ENCODE data around the gene B4GALNT3.
"Not testable (repeated sequence)": the region's sequence is repeated elsewhere in the genome, so short reads cannot be mapped to it uniquely, and the experiment has no call there.

The B4GALNT3 gene

DNA sequence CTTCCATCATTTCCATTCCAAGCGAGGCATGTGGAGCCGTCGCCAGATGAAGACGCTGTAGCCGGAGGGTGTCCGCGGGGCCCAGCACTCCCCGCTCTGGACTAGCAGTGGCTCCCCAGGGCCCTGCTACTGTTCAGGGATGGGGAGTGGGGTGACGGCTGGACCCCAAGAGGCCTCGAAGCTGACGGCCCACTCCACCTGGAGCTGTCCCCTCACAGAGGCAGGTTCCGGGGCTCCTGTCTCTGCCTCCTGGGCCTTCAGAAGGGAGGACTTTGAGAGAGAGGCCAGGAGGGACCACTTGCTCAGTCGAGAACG is 101.6 kb downstream of the B4GALNT3 start:
- DNase-seq, result no peak

DNA sequence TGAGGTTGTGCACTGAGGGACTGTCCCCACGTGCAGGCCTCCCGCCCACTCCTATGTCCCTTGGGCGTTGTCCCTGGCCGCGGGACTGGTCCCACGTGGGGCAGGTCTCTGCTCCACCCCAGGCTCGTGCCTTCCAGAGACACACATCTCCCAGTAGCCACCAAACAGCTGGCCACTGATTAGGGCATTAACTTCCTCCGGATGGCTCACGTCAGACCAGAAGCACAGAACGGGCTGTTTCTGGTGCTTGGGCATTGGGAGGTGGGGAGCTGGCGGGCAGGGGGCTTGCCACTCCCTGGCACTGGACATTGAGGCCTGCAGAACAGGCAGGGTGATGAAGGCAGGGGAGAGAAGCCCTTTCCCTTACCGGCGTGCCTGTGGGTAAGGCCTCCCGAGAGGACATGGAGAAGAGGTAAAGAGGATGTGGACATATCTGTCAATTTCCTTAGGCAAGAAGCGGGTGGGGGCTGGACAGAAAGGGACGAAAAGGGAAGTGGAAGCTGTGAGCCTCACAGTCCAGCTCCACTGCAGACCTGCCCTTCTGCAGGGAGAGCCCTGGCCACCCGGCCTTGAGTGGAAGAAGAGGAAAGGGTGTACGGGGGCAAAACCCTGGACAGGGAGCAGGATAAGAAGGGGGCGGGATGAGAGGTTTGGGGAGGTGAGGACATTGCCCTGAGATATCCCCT is 102.3 kb downstream of the B4GALNT3 start:
- DNase-seq, result no peak

DNA sequence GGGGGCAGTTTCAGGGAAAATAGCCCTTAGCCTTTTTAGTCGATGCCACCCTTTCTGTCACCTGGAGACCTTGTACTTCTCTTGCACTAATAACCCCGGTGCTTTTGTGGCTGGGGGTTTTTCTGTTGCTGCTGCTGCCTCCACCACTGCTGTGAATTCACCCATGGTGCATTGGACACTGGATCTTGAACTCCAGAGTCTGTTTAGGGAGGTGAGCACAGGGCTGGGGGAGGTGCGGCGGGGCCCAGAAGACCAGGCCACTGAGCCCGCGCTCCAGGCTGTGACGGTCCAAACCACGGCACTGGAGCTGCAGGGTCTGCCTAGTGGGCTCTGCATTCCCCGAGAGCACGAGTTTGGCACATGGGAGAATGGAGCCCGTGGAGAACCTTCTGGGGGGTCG is 102.9 kb downstream of the B4GALNT3 start:
- DNase-seq, result no peak

- peak; percentile 79 for DNase-seq
Measured at GRCh38 chr12:563250-563781, 103.6 kb downstream of the B4GALNT3 start.

- DNase-seq, result no peak
Measured at GRCh38 chr12:563787-564298, 104.1 kb downstream of the B4GALNT3 start.

DNA sequence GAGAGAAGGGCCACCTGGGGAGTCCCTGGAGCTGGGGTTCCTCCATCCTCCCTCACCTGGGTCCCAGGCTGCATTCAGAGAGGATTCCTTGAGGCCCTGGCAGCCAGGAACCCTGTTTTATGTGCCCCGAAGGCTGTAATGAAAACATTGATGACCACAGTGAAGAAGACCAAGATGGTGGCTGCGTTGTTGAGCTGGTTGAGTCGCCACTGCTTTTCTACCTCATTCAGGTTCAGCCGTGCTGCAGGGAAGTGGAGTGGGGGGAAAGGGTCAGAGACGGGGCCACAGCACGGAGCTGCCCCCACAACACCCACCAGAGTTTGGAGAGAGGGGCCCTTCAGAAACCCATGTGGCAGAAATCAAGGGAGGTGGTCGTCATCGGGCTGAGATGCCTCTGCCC is 105.4 kb downstream of the B4GALNT3 start:
- DNase-seq, result no peak

GRCh38 chr12:565589-566105 is 105.9 kb downstream of the B4GALNT3 start:
- no peak for DNase-seq

- DNase-seq, result no peak
Measured at GRCh38 chr12:568486-568885, 108.7 kb downstream of the B4GALNT3 start.

DNA sequence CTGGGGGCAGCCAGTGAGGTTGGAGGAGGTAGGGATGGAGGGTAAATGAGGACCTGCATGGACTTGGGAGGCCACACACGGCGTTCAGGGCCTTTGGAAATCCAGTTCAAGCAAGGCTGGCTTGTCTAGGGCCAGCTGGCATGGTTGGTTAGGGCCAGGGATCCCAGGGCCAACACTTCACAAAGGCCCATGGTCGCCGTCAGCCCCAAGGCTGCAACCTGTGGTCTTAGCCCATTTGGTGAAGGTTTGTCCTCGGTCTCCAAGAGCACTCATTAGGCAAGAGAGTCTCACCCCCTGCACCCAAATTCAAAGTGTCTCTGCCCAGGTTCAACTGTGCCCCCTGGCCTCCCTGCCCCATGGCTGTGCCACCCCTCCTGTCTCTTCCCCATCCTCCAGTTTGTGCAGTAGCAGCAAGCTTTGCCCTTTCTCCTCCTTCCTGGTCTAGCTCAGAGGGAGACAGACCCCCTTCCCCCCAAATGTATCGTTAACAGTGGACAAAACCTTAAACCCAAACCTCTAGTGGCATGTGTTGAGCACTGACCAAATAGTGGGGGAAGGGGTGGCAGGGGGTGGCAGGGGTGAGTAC is 109.4 kb downstream of the B4GALNT3 start:
- no peak for DNase-seq

- DNase-seq, result peak; percentile 73
Measured at GRCh38 chr12:569803-570434, 110.2 kb downstream of the B4GALNT3 start.

- DNase-seq, result no peak
Measured at GRCh38 chr12:570435-570920, 110.7 kb downstream of the B4GALNT3 start.

DNA sequence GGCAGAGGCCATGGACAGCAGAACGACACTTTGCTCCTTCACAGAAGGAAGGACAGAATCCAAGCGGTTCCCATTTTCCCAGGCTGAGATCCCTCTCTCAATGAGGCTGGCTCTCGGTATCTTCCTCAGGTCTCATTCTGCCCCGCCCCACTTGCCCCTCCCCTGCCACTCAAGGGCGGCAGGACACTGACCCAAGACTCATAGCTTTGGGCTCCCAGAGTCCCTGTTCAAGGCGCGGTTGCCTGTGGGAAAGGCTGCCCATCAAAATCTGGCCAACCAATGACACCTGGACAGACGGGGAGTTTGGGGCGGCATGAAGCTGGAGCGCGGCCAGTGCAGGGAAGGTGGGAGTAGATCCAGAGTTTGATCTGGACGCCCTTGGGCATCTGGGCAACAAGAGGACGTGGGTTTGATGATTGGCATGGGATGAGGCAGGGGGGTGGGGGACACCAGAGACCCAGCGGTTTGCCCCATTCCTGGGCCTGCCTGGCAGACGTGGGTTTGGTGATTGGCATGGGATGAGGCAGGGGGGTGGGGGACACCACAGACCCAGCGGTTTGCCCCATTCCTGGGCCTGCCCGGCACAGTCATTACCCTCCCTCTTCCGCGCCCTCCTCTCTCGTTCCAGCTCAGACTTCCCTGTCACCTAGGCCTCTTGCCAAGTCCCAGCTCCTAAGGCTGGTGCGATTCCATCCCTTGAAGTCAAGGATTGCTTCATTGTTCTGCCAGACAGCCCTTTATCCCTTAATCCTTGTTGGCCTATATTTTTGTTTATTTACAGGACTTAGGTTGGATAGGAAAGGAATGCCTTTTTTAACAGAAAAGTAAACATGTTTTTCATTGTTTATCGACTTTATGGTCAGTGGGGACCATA is 111.4 kb downstream of the B4GALNT3 start:
- DNase-seq, result no peak

GRCh38 chr12:571795-572531 is 112.2 kb downstream of the B4GALNT3 start:
- no peak for DNase-seq

GRCh38 chr12:572532-572899 is 112.8 kb downstream of the B4GALNT3 start:
- DNase-seq, result no peak

GRCh38 chr12:573232-573631 is 113.5 kb downstream of the B4GALNT3 start:
- no peak for DNase-seq

DNA sequence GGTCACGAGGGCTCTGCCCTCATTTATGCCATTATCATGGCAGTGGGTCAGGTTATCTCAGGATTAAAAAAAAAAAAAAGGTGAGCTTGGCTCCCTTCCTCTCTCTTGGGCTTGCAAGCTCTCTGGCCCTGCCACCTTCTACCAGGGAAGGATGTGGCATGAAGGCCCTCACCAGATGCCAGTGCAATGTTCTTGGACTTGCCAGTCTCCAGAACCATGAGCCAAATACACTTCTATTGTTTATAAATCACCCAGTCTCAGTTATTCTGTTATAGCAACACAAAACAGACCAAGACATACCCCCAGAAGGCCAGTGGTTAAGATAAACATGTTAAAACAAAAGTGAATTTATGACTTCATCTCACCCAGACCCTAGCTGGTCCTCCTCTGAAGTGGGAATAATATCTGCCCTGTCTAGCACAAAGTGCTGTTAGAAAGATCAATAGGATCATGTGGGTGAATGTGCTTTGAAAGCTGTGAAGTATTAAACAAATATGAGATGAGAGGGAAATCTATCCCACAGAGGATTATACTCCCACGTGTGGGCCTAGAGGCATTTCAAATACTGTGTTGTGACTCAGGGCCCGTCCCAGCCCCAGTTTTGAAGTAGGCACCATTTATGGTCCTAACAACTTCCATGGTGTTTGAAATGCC is 114.9 kb downstream of the B4GALNT3 start:
- no peak for DNase-seq

GRCh38 chr12:575129-575502 is 115.4 kb downstream of the B4GALNT3 start:
- no peak for DNase-seq

DNA sequence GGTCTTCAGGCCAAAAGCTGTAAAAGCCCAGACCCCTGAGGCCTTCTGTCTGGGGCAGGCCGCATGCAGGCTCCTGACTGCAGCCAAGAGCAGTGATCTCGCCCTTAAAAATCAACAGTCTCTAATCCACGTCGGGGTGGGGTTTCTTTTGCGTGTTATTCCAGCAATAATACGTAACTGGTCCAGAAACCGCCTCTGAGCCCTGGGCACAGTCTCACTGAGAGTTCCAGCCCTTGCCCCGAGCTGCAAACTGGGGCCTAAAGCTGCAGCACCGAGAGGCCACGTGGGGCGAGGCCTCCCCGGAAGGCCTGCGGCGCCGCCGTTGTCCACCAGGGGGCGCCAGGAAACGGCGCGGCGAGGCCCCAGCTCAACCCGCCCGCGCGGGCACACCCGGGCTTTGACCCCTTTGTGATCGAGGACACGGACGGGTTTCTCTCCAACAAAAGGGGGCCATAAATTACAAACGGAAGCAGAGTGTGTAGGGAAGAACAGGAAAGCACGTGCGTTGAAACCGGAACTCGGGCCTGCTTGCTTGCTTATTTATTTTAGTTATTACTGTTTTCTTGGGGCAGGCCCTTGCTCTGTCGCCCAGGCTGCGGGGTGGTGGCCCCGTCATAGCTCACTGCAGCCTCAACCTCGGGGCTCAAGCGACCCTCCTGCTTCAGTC is 116.3 kb downstream of the B4GALNT3 start:
- peak; percentile 78 for DNase-seq

GRCh38 chr12:576615-577110 is 116.9 kb downstream of the B4GALNT3 start:
- DNase-seq, result no peak

DNA sequence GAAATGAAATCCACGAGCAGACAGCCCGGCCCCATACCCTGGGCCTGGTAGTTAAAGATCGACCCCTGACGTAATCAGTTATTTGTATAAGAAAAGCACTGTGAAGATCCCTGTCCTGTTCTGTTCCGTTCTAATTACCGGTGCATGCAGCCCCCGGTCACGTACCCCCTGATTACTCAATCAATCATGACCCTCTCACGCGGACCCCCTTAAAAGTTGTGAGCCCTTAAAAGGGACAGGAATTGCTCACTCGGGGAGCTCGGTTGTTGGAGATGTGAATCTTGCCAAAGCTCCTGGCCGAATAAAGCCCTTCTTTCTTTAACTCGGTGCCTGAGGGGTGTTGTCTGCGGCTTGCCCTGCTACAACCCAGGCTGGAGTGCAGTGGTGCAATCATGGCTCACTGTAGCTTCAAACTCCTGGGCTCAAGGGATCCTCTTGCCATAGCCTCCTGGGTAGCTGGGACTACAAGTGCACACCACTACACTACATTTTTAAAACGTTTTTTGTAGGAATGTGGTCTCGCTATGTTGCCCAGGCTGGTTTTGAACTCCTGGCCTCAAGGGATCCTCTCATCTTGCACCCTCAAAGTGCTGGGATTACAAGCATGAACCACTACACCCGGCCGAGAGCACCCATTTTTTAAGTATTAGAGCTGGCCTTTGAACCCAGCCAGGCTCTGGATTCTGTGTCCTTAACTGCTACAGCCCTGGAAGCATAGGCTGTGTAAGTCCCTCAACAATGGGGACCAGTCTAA is 118.4 kb downstream of the B4GALNT3 start:
- DNase-seq, result not testable (repeated sequence)

All from CD4-positive, alpha-beta T cell treated with Interleukin-4 for 4 hours (primary cell).